Measurements from ENCODE around the gene NPHP4.
"Not testable (repeated sequence)": the region's sequence is repeated elsewhere in the genome, so short reads cannot be mapped to it uniquely, and the experiment has no call there.

Gene NPHP4

DNA sequence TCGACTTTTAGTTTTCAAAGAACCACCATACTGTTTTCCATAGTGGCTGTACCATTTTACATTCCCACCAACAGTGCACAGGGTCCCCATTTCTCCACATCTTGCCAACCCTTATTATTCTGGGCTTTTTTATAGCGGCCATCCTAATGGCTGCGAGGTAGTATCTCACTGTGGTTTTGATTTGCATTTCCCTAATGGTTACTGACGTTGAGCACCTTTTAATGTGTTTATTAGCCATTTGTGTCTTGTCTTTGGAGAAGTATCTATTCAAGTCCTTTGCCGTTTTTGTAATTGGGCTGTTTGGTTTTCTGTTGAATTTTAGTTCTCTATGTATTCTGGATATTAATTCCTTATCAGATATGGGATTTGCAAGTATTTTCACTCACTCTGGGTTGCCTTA, 31.1 kb upstream of the NPHP4 start:
- no peak for ATAC-seq
- no peak for DNase-seq

- DNase-seq (no peak), ATAC-seq (no peak)
These were observed 30.0 kb upstream of the NPHP4 start for GRCh38 chr1:6022193-6022592.

DNA sequence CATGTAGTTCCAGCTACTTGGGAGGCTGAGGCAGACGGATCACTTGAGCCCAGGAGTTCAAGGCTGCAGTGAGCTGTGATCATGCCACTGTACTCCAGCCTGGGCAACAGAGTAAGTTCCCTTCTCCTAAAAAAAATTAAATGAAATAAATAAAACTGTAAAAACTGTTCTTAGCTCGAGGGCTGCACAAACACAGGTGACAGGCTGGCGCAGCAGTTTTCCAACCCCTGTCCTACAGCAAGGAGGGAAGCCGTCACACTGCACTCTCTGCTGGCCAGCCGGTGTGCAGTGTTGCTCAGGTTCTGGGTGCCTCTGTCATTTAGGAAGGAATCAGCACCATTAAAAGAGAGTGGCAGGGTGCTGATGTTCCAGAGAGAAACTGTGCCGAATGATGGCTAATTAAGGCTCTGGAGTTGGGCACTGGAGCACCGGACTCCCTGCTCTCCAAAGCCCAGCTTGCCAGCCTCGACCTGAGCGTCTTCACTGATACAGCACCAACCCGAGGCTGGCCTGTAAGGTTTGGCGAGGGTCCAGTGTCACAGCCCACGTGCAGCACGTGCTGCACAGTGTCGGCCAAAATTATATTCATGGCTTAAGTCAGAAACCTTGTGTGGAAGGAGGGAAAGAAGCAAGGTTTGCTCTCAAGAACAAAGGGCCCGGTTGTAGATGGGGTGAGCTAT, 27.1 kb upstream of the NPHP4 start:
- DNase-seq: no peak
- no peak for ATAC-seq

- not testable (repeated sequence) for ATAC-seq, DNase-seq
These were observed 25.4 kb upstream of the NPHP4 start for GRCh38 chr1:6017654-6018053.

- no peak for DNase-seq
- ATAC-seq: no peak
These were observed 24.1 kb upstream of the NPHP4 start for GRCh38 chr1:6016191-6016865.

GRCh38 chr1:6014130-6014999, 22.1 kb upstream of the NPHP4 start:
- no peak for DNase-seq
- ATAC-seq: no peak

DNA sequence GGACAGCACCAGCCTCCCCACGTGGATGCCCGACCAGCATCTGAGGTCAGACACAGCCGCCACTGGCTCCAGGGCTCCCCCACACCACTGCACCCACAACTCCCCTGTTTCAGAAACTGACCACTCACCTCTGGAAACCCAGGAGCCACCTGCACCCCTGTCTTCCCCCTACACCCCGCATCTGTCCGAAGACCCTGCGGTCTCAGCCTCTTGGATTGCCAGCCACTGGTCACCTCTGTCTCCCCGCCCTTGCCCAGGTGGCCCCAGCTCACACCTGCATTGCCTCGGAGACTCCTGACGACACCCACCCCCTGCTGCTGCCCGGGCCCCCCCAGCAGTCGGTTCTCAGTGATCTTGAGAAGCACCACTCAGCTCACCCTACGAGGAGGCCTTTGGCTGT, 21.3 kb upstream of the NPHP4 start:
- DNase-seq (no peak), ATAC-seq (no peak)

DNA sequence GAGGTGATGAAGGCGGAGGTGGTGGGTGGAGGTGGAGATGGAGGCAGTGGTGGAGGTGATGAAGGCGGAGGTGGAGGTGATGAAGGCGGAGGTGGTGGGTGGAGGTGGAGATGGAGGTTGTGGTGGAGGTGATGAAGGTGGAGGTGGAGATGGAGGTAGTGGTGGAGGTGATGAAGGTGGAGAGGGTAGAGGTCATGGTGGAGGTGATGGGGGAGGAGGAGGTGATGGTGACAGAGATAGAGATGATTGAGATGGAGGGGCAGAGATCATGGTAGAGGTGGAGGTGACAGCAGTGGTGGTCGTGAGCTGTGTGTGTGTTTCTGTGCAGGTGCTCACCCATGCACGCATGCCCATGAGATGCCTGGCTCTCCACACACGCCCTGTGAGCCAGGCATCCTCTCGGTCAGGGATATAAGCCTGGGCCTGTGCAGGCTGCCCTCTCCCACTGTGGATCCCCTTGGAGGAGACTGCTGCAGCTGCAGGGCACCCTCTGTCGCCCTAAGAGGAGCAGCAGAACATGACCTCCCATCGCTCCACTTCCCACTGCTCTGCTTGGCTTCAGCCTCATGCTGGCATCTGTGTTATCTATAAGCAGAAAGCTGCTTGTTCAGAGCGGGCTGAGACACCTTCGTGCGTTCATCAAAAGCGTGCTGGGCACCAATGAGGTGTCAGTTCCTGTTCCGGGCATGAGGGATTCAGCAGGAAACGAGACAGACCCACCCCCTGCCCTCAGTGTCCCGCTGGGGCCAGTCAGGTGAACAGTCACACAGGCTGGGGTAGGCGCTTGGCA, 20.5 kb upstream of the NPHP4 start:
- no peak for ATAC-seq

GRCh38 chr1:6011946-6012258, 19.7 kb upstream of the NPHP4 start:
- no peak for ATAC-seq
- no peak for DNase-seq

More for the DNA sequence above, 20.5 kb upstream of the NPHP4 start:
- no peak for DNase-seq

GRCh38 chr1:6011161-6011945, 19.1 kb upstream of the NPHP4 start:
- ATAC-seq (no peak), DNase-seq (no peak)

GRCh38 chr1:6010554-6010953, 18.3 kb upstream of the NPHP4 start:
- DNase-seq: no peak
- ATAC-seq: no peak

GRCh38 chr1:6009120-6010040, 17.2 kb upstream of the NPHP4 start:
- no peak for ATAC-seq
- DNase-seq: no peak

DNA sequence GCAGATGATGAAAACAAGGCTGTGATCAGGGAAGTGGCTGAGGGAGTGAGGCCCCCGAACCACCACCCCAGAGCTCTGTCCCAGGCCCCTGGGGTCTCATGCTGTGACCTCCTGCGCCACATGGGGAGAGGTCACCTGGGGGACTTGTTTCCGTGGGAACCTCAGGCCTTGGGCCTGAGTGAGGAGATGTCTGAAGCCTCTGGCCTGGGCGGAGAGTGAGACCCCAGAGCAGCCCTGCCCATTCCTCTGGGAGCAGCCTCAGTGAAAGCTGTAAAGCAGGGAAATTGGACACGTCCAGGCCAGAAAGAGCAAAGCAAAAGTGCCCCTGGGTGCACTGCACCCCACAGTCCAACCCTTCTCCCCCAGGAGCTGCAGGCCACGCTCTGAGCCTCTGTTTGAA, 16.5 kb upstream of the NPHP4 start:
- DNase-seq (no peak), ATAC-seq (no peak)

DNA sequence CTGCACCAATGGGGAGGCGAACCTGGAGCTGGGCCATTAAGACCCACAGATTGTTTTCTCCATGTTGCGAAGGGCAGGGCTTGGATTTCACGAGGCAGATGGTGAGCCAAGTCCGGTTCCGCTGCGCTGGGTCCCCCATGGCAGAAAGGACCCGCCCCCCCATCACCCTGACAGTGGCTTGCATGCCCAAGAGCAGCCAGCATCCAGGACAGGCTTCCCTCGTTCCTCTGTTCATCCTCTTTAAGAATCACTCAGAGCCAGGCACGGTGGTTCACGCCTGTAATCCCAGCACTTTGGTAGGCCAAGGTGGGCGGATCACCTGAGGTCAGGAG, 15.8 kb upstream of the NPHP4 start:
- ATAC-seq (no peak), DNase-seq (no peak)

- no peak for DNase-seq
- no peak for ATAC-seq
These were observed 15.3 kb upstream of the NPHP4 start for GRCh38 chr1:6007318-6008083.

DNA sequence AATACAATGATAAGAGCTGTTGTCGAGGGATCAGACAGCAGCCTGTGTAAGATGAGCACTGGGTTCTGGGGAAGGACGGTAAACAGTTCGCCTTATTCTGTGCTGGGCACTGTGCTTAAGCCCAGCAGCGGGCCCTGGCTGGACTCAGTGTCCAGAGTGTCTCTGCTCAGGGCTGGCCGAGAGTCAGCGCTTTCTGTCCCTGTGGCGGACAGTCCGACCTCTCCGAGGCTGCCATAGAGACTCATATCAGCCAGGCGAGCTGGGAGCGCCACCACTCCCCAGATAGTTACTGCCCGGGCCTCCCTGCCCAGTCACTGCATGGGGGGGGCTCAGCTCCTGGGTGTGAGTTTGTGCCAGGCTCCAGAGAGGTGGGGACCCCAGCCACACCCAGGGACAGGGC, 14.7 kb upstream of the NPHP4 start:
- DNase-seq (no peak), ATAC-seq (no peak)

- no peak for DNase-seq
- no peak for ATAC-seq
These were observed 13.2 kb upstream of the NPHP4 start for GRCh38 chr1:6005276-6005917.

DNA sequence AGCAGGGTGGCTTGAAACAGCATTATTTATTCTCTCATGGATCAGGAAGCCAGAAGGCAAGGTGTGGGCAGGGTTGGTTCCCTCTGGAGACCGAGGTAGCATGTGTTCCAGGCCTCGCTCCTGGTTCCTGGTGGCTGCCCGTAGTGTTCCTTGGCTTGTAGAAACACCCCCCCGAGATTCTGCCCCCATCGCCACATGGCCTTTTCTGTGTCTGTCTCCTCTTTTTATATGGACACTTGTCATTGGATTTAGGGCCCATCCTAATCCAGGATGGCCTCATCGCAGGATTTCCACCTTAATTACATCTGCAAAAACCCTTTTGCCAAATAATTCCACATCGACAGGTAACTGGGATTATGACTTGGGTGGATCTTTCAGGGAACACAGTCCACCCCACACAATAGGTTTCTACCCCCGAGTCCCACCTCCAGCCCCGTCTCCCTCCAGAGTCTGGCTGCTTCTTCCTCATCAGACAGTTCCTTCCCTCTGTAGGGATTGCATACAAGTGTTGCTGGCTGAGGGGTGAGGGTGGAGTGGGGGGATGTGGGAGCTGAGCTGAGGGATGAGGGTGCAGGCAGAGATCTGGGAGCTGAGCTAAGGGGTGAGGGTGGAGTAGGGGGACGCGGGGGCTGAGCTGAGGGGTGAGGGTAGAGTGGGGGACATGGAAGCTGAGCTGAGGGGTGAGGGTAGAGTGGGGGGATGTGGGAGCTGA, 12.3 kb upstream of the NPHP4 start:
- DNase-seq (no peak), ATAC-seq (no peak)
